Measurements from ENCODE around the gene IFNA8.
A peak's percentile ranks its signal among the peaks of the same experiment; 100 is the strongest.
"Not testable (repeated sequence)": the region's sequence is repeated elsewhere in the genome, so short reads cannot be mapped to it uniquely, and the experiment has no call there.

IFNA8 gene

DNA sequence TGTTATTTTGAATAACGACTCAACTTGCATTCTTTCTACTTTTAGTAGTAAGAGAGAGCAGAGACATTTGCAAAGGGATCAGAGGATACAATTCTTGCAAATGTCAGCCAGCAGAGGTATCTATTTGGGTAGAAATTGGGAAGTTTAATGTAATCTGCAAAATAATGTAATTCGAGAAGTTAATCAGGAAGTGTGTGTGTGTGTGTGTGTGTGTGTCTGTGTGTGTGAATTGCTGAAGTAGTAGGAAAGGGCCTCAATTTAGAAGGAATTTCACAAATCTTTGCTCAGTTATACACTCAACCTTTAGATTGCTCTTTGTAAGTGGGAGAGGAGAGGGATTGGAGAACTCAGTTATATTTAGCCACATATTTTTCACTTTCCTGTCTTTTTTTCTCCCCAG lies 20.3 kb downstream of the IFNA8 start:
- DNase-seq = no peak

DNA sequence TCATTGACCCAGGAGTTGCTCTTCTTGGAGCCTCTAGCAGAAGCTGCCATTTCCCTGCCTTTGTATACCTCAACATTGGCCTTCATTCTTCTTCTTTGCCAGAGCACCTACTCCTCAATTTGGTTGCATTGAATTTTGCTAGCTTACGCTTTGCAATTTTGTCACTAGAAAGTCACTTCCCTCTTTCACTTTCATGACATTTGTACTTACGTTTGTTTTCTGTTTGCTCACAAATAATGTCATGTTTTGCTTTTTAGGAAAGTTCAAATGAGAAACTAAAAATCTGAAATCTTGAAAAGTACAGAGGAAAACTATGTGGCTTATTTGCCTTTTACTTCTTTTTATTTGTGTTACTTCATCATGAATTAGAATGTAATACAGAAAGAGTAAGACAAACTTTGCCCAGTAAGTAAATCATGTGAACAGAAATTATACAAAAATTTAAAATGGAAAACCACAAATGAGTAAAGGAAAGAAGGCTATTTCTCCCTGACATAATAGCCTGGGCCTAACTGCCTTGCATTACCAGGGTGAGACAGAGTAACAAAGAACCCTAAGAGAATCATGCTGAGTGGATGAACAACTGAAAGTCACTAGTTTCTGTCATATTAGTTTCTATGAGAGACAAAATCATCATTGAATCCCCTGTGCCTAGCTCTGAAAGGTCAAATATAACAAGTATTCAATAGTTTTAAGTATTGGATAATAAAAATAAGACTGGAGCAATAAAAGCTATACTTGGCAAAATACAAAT lies 23.9 kb downstream of the IFNA8 start:
- DNase-seq = no peak

DNA sequence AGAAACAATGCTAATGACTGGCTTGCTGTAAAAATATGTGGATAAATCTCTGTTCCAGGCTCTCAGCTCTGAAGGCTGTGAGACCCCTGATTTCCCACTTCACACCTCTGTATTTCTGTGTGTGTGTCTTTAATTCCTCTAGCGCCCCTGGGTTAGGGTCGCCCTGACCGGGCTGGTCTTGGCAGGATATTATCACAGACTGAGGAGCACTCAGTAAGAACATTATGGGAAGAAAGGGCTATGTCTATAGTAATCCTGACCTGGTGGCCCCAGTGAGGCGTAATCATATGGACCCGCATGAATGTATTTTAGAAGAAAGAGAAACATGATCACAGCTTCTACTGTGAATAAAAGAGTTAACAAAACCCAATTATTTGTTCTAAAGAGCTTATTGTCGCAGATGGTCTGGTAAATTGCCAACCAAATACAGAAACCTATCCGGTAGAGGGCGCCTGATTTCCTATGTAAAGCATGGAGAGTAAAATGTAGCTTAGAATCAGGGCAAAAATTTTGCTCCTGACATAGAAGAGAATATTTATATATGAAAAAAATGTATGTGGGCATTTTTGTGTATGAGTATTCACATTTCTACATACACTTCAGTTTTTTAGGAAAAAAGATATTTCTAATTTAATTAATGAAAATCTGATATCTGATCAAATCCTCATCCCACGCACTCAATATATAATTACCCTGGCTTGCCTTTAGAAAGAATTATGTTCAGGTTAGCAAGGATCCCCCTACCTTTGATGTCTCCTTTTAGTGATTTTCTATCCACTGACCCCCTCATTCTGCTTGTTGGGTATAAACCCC lies 25.5 kb downstream of the IFNA8 start:
- DNase-seq = peak; percentile 30 to 64

DNA sequence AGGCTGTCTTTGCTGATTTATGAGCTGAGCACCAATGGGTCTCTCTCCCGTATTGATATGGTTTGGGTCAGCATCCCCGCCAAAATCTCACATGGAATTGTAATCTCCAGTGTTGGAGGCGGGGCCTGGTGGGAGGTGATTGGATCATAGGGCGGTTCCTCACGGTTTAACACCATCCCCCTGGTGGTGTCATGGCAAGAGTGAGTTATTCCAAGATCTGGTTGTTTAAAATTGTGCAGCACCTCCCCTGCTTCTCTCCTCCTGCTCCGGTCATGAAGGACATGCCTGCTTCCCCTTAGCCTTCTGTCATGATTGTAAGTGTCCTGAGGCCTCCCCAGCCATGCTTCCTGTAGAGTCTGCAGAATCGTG lies 26.1 kb downstream of the IFNA8 start:
- not testable (repeated sequence) for DNase-seq

DNA sequence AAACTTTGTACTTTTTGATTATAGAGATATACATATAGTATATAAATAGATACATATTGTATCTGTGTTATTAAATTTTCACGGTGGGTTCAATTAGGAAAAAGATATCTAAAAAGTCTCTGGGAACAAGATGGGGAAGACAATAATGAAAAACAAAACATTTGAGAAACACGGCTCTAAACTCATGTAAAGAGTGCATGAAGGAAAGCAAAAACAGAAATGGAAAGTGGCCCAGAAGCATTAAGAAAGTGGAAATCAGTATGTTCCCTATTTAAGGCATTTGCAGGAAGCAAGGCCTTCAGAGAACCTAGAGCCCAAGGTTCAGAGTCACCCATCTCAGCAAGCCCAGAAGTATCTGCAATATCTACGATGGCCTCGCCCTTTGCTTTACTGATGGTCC lies 31.2 kb downstream of the IFNA8 start, which contains the start of gene IFNA1:
Gene IFNA1 (plus strand): TSS at position 301 of the 400 bp plus-strand sequence. CDS start 69 bp downstream, at position 370.
- DNase-seq = no peak

DNA sequence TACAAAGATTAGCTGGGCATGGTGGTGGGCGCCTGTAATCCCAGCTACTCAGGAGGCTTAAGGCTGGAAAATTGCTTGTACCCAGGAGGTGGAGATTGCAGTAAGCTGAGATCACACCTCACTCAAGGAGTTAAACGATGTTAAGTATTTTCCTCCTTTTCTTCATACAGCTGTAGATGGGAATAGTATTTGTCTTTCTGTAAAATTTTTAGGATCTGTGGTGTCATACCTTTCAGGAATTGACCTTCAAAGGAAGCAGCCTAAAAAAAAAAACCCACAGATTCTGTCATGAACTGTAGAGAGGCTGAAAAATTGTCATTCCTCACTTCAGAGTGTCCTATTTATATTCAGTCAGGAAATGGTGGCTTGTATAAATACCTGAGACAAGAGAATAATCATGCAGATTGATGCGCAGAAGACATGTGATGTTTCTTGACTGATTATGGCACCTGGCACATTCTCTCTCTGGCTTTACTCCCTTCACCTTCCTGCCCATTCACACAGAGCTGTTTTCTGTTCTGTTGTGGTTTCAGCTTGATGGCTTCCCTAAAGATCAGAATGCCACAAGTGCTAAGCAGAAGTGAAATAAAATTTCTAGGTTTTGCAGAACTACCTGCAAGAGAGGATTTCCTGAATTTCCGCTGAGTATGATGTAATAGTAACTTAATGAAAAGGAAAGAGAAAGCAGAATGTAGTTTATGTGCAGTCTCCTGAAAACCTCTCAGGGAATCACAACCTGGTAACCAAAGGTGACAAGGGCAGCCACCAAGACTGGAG lies 35.1 kb downstream of the IFNA8 start:
- peak; percentile 49 to 72 for DNase-seq

DNA sequence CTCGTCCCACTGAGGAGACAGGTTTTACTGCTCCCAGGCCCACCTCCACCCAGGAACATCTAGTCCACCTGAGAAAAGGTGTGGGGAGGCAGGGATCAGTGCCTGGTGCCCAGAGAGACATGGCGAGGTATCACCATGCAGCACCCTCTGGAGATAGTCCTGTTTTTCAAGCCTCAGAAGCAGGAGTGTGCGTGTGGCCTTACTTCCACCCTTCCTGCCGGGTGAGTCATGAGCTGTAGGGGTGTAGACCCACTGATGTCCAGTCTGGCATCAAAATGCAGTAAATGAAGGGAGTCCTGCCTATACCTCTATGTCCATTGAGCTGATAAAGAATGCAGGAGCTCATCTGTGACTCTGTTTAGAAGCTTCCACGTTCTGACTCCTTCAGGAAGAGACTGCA lies 40.4 kb downstream of the IFNA8 start:
- DNase-seq = not testable (repeated sequence)

DNA sequence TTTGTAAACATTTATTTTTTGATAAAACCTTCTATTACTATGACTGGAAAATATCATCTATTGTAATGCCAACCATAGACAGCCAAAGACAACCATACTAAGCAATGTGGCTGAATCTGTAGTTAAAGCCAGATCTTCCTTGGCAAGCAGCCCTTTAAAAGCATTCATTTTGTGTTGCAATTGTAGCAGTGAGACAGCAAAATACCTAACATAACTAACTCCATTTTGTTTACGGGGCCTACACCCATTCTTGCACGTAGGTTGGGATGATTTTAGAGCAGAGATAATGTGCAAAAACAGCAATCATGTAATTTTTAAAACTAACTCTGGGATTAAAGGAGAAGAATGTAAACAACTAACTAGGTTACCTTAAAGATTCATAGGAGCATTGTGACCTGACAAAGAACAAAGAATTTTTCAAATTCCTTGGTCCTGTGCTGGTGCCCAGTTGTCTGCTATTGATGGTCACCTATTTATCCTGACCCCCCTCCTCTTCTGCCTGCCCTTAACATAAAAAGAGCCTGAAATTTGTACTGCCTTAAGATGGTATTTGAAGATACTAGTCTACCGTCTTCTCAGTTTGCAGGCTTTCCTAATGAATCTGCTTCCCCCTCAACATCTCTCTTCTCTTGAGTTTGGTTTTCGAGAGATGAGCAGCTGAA lies 41.9 kb downstream of the IFNA8 start:
- no peak for DNase-seq

DNA sequence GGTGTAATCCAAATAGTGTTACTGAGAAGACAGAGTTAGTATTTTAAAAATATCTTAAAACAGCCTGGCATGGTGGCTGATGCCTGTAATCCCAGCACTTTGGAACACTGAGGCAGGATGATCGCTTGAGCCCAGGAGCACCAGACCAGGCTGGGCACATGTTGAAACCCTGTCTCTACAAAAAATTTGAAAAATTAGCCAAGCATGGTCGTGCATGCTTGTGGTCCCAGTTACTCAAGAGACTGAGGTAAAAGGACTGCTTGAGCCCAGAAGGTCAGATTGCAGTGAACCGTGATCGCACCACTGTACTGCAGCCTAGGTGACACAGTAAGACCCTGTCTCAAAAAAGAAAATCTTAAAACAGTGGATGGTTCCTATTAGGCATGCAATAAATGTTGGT lies 43.8 kb downstream of the IFNA8 start:
- no peak for DNase-seq

DNA sequence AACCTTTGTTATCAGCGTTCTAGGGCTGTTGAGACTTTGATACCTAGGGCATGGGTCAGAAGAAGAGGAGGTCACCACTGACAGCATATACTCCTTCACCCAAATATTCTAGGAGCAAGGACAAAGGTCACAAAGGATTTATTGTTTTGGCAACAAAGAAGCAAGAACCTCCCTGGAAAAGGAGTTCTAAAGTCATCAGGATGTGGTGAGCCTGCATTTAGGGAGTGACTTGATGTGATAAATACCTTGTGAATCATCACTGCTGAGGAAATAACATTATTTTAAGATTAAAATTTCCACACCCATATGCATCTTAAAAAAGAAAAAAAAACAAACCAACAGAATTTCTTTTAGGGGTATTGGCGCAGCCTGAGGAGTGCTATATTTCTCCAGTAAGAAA lies 45.2 kb downstream of the IFNA8 start:
- no peak for DNase-seq

DNA sequence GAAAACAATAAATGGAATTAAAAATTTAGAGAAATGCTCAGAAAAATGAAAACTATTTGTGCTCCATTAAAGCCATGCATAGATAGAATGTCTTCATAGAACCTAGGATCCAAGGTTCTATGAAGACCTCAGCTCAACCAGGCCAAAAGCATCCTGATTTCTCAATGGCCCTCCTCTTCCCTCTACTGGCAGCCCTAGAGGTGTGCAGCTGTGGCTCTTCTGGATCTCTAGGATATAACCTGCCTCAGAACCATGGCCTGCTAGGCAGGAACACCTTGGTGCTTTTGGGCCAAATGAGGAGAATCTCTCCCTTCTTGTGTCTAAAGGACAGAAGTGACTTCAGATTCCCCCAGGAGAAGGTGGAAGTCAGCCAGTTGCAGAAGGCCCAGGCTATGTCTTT lies 46.4 kb downstream of the IFNA8 start:
- DNase-seq = peak; percentile 13 to 46

Data from CD4-positive, alpha-beta T cell treated with Interferon alpha-2 for 1 hour (primary cell).